Astrocyte (in vitro differentiated cells and primary cell): Measurements from ENCODE around the gene SND1. TPM values are rescaled to one million over a fixed set of nuclear protein-coding genes. Genes with fewer than 3 reads are reported as not detected.

Experiments
- DNase-seq: peaks from one replicate; pipeline ENCODE4 v3.0.0-alpha.2; 2010; ENCODE audit warnings: low read depth
- FAIRE-seq: peaks from 2 replicates; lab custom pipeline; 2011; peaks lifted over from hg19 to GRCh38; lab: Jason Lieb, UNC
- H2AFZ ChIP-seq: 2 replicates; pipeline ENCODE4 v1.6.0; 2012; ENCODE audit warnings: low read depth, low read length, inconsistent platforms
- H3K27ac ChIP-seq: 2 replicates; pipeline ENCODE4 v1.5.1; 2011; ENCODE audit warnings: low read depth, low read length, inconsistent platforms
- H3K27me3 ChIP-seq: 2 replicates; pipeline ENCODE4 v1.6.0; 2011; ENCODE audit warnings: low read length, inconsistent platforms; ENCODE audit not compliant: insufficient read depth
- H3K36me3 ChIP-seq: 2 replicates; pipeline ENCODE4 v1.5.1; 2011; ENCODE audit warnings: low read length, inconsistent platforms; ENCODE audit not compliant: insufficient read depth
- H3K4me1 ChIP-seq: 2 replicates; pipeline ENCODE4 v1.5.1; 2011; ENCODE audit warnings: low read length, inconsistent platforms; ENCODE audit not compliant: insufficient read depth
- H3K4me2 ChIP-seq: 2 replicates; pipeline ENCODE4 v1.6.0; 2012; ENCODE audit warnings: low read length, inconsistent platforms
- H3K4me3 ChIP-seq: 2 replicates; pipeline ENCODE4 v1.5.1; 2011; ENCODE audit warnings: low read depth, mild to moderate bottlenecking, low read length, inconsistent platforms; ENCODE audit not compliant: insufficient read depth
- H3K79me2 ChIP-seq: 2 replicates; pipeline ENCODE4 v1.6.0; 2012; ENCODE audit warnings: mild to moderate bottlenecking, low read length, inconsistent platforms; ENCODE audit not compliant: insufficient read depth
- H3K9ac ChIP-seq: 2 replicates; pipeline ENCODE4 v1.6.0; 2012; ENCODE audit warnings: mild to moderate bottlenecking, low read length, inconsistent platforms
- H3K9me3 ChIP-seq: 2 replicates; pipeline ENCODE4 v1.5.1; 2012; ENCODE audit warnings: low read depth, mild to moderate bottlenecking, low read length, inconsistent platforms; ENCODE audit not compliant: insufficient read depth
- H4K20me1 ChIP-seq: 2 replicates; pipeline ENCODE4 v1.6.0; 2012; ENCODE audit warnings: low read length, inconsistent platforms; ENCODE audit not compliant: insufficient read depth
- H3K27ac Mint-ChIP-seq: one replicate; pipeline ENCODE4 v1.8.0; 2021; ENCODE audit warnings: mild to moderate bottlenecking, mixed read lengths; ENCODE audit not compliant: unreplicated experiment
- H3K27me3 Mint-ChIP-seq: one replicate; pipeline ENCODE4 v1.8.0; 2021; ENCODE audit warnings: low read depth, mixed read lengths; ENCODE audit not compliant: unreplicated experiment
- H3K36me3 Mint-ChIP-seq: one replicate; pipeline ENCODE4 v1.8.0; 2021; ENCODE audit warnings: low read depth, mixed read lengths; ENCODE audit not compliant: unreplicated experiment
- H3K4me1 Mint-ChIP-seq: one replicate; pipeline ENCODE4 v1.8.0; 2021; ENCODE audit warnings: low read depth, mixed read lengths; ENCODE audit not compliant: unreplicated experiment
- H3K4me3 Mint-ChIP-seq: one replicate; pipeline ENCODE4 v1.8.0; 2021; ENCODE audit warnings: mild to moderate bottlenecking, moderate library complexity, mixed read lengths; ENCODE audit not compliant: unreplicated experiment
- H3K9me3 Mint-ChIP-seq: one replicate; pipeline ENCODE4 v1.8.0; 2021; ENCODE audit warnings: mild to moderate bottlenecking, mixed read lengths; ENCODE audit not compliant: unreplicated experiment
- EZH2 ChIP-seq: IDR thresholded peaks from 2 replicates; pipeline ENCODE4 v1.6.1; 2012; ENCODE audit warnings: mild to moderate bottlenecking, low read length, inconsistent platforms; ENCODE audit not compliant: insufficient read depth
- total RNA-seq: library from RNA; stranded (reverse); gene quantifications from 2 replicates; pipeline ENCODE4 v1.2.1, GENCODE V29; 2021
- TF ChIP-seq, protein P1 (sequence below): IDR thresholded peaks from 2 replicates; pipeline ENCODE4 v1.5.1; 2011; ENCODE audit warnings: low read depth, mild to moderate bottlenecking, inconsistent platforms, low read length, moderate library complexity; ENCODE audit not compliant: insufficient read depth

SND1 gene
- total RNA-seq, 1 donor from 2014 or later = 267 TPM

DNA sequence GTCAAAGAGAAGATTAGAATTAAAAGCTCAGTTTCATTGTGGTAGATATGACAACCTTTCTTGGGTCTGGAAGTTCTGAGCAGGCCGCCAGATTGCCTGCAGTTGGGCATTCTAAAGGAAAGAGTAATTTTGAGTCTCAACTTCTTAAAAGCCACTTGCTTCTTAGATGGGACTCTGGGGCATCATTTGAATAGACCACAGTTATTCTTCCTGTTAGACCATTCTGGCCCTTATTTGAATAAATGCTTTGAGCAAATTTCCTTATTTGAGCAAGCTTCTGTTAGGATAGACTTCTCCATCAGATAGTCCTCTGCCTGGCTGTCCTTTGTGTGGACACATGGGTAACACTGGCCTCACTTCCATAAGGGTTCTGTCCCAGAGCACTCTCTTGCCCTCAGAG lies 40.2 kb downstream of the SND1 start:
- no peak overlapping the region for H3K9ac ChIP-seq
- peaks cover 38% of the 10 kb centered on the region for H3K36me3 Mint-ChIP-seq

GRCh38 chr7:127699853-127700252 lies 47.9 kb downstream of the SND1 start:
- Histone ChIP-seq H3K27ac (no peak overlapping the region), H3K27me3 (no peaks in the 10 kb centered on the region), H4K20me1 (peaks cover 92% of the 10 kb centered on the region), H3K79me2 (peaks cover 76% of the 10 kb centered on the region), H3K4me3 (no peak overlapping the region), H3K9me3 (no peaks in the 10 kb centered on the region), H3K4me1 (no peaks in the 10 kb centered on the region), H3K4me2 (no peak overlapping the region), H3K36me3 (peaks cover 71% of the 10 kb centered on the region), H2AFZ (no peak overlapping the region), H3K9ac (no peak overlapping the region)
- DNase-seq = no peak
- no peak for FAIRE-seq
- H3K4me3 Mint-ChIP-seq = no peak overlapping the region
- H3K36me3 Mint-ChIP-seq = peaks cover 29% of the 10 kb centered on the region
- no peak for TF ChIP-seq EZH2
- TF ChIP-seq, protein P1, sequence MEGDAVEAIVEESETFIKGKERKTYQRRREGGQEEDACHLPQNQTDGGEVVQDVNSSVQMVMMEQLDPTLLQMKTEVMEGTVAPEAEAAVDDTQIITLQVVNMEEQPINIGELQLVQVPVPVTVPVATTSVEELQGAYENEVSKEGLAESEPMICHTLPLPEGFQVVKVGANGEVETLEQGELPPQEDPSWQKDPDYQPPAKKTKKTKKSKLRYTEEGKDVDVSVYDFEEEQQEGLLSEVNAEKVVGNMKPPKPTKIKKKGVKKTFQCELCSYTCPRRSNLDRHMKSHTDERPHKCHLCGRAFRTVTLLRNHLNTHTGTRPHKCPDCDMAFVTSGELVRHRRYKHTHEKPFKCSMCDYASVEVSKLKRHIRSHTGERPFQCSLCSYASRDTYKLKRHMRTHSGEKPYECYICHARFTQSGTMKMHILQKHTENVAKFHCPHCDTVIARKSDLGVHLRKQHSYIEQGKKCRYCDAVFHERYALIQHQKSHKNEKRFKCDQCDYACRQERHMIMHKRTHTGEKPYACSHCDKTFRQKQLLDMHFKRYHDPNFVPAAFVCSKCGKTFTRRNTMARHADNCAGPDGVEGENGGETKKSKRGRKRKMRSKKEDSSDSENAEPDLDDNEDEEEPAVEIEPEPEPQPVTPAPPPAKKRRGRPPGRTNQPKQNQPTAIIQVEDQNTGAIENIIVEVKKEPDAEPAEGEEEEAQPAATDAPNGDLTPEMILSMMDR = no peak
- peaks cover under 1% of the 10 kb centered on the region for H3K4me1 Mint-ChIP-seq
- H3K27ac Mint-ChIP-seq = no peak overlapping the region
- no peaks in the 10 kb centered on the region for H3K9me3 Mint-ChIP-seq
- no peaks in the 10 kb centered on the region for H3K27me3 Mint-ChIP-seq

More for the DNA sequence above, 40.2 kb downstream of the SND1 start:
- Histone ChIP-seq H3K79me2 (peaks cover 94% of the 10 kb centered on the region), H4K20me1 (peaks cover 87% of the 10 kb centered on the region), H3K27ac (no peak overlapping the region), H2AFZ (no peak overlapping the region), H3K9me3 (no peaks in the 10 kb centered on the region), H3K4me1 (no peaks in the 10 kb centered on the region), H3K4me3 (no peak overlapping the region), H3K4me2 (no peak overlapping the region), H3K36me3 (peaks cover 51% of the 10 kb centered on the region), H3K27me3 (no peaks in the 10 kb centered on the region)
- H3K27me3 Mint-ChIP-seq = no peaks in the 10 kb centered on the region
- H3K4me1 Mint-ChIP-seq = peaks cover 11% of the 10 kb centered on the region
- no peak overlapping the region for H3K27ac Mint-ChIP-seq
- FAIRE-seq (no peak), DNase-seq (no peak)
- no peaks in the 10 kb centered on the region for H3K9me3 Mint-ChIP-seq
- peak overlapping the region; percentile 51 for H3K4me3 Mint-ChIP-seq
- no peak for TF ChIP-seq EZH2
- TF ChIP-seq, protein P1 = no peak

GRCh38 chr7:127702052-127702652 lies 50.2 kb downstream of the SND1 start:
- Histone ChIP-seq H3K79me2 (peaks cover 53% of the 10 kb centered on the region), H3K27ac (no peak overlapping the region), H2AFZ (no peak overlapping the region), H3K9me3 (no peaks in the 10 kb centered on the region), H3K4me1 (peaks cover 1% of the 10 kb centered on the region), H3K36me3 (peaks cover 69% of the 10 kb centered on the region), H3K9ac (no peak overlapping the region), H3K27me3 (no peaks in the 10 kb centered on the region), H4K20me1 (peaks cover 88% of the 10 kb centered on the region), H3K4me2 (no peak overlapping the region), H3K4me3 (no peak overlapping the region)
- Mint-ChIP-seq H3K27ac (no peak overlapping the region), H3K4me1 (peaks cover 5% of the 10 kb centered on the region), H3K9me3 (no peaks in the 10 kb centered on the region), H3K27me3 (no peaks in the 10 kb centered on the region), H3K36me3 (peaks cover 19% of the 10 kb centered on the region), H3K4me3 (no peak overlapping the region)
- TF ChIP-seq EZH2 = no peak
- TF ChIP-seq, protein P1 = no peak
- FAIRE-seq = peak; percentile 5
- no peak for DNase-seq
